Loucy (cell line): ENCODE measurements around the gene NAV2.

Experiments used
- CTCF ChIP-seq: fragments of 200-600 bp; sonication (generic); conservative IDR thresholded peaks from 2 replicates; pipeline ENCODE4 v1.5.1; 2014; ENCODE audit warnings: mild to moderate bottlenecking, antibody characterized with exemption, low read length
- EZH2phosphoT487 ChIP-seq: fragments of 200-600 bp; IDR thresholded peaks from 2 replicates; pipeline ENCODE4 v1.6.1; 2018; ENCODE audit warnings: antibody characterized with exemption, mild to moderate bottlenecking, moderate library complexity, borderline replicate concordance

GRCh38 chr11:19938169-19938856 is 225.7 kb downstream of the NAV2 start:
- TF ChIP-seq CTCF, result peak; percentile 93
- TF ChIP-seq EZH2phosphoT487, result no peak
